Inferior parietal cortex (tissue), 1 donor: ENCODE measurements around the gene PDE4D.

ENCODE experiments used
- DNase-seq: peaks from one replicate; pipeline ENCODE4 v3.0.0-alpha.2; 2016; ENCODE audit errors: extremely low spot score

Gene PDE4D

GRCh38 chr5:59142138-59142537 is 751.4 kb downstream of the PDE4D start:
- DNase-seq: no peak

- no peak for DNase-seq
Observed at GRCh38 chr5:59140133-59140532, 753.4 kb downstream of the PDE4D start.

- no peak for DNase-seq
Observed at GRCh38 chr5:59139695-59140094, 753.8 kb downstream of the PDE4D start.

- no peak for DNase-seq
Observed at GRCh38 chr5:59138509-59138908, 755.0 kb downstream of the PDE4D start.

GRCh38 chr5:59137846-59138245 is 755.7 kb downstream of the PDE4D start:
- DNase-seq: no peak

GRCh38 chr5:59136549-59136948 is 757.0 kb downstream of the PDE4D start:
- DNase-seq: no peak

- DNase-seq: no peak
Observed at GRCh38 chr5:59134471-59135163, 758.9 kb downstream of the PDE4D start.

GRCh38 chr5:59133764-59134261 is 759.7 kb downstream of the PDE4D start:
- DNase-seq: no peak

- DNase-seq: no peak
Observed at GRCh38 chr5:59132131-59132530, 761.4 kb downstream of the PDE4D start.

GRCh38 chr5:59130431-59130830 is 763.1 kb downstream of the PDE4D start:
- DNase-seq: no peak

- no peak for DNase-seq
Observed at GRCh38 chr5:59128646-59129290, 764.8 kb downstream of the PDE4D start.

GRCh38 chr5:59126708-59127573 is 766.6 kb downstream of the PDE4D start:
- peak; percentile 27 for DNase-seq

- no peak for DNase-seq
Observed at GRCh38 chr5:59126016-59126707, 767.4 kb downstream of the PDE4D start.

GRCh38 chr5:59125011-59125961 is 768.2 kb downstream of the PDE4D start:
- DNase-seq: no peak

- DNase-seq: no peak
Observed at GRCh38 chr5:59123595-59124561, 769.6 kb downstream of the PDE4D start.

GRCh38 chr5:59119480-59119879 is 774.0 kb downstream of the PDE4D start:
- no peak for DNase-seq

GRCh38 chr5:59117320-59117719 is 776.2 kb downstream of the PDE4D start:
- DNase-seq: no peak

- DNase-seq: no peak
Observed at GRCh38 chr5:59116231-59116865, 777.2 kb downstream of the PDE4D start.

GRCh38 chr5:59115345-59115744 is 778.2 kb downstream of the PDE4D start:
- no peak for DNase-seq
